Lower leg skin (tissue), 4 donors: ENCODE data around the gene BAIAP2L2. TPM values are rescaled to one million over a fixed set of nuclear protein-coding genes. Genes with fewer than 3 reads are reported as not detected.
A peak's percentile ranks its signal among the peaks of the same experiment; 100 is the strongest.

Source experiments
- DNase-seq, 2 donors: peaks; one replicate each; pipeline ENCODE4 v3.0.0-alpha.2; 2019; ENCODE audit warnings: low spot score in 2 of 2
- H3K4me3 ChIP-seq: fragments of 200-600 bp; sonication (generic); 2 replicates; pipeline ENCODE4 v1.5.1; 2017; ENCODE audit warnings: mild to moderate bottlenecking, low read depth; ENCODE audit not compliant: poor library complexity, severe bottlenecking
- POLR2A ChIP-seq, 2 donors: fragments of 450-650 bp; IDR thresholded peaks; one replicate each; pipeline ENCODE4 v1.6.1; 2016 to 2017; ENCODE audit warnings: antibody characterized with exemption in 2 of 2, mild to moderate bottlenecking in 1 of 2, moderate library complexity in 1 of 2
- WGBS, 2 donors: methylation state at CpG; one replicate each; pipeline ENCODE4 v1.1.5; 2018; 5-methylcytosine and 5-hydroxymethylcytosine counted together
- intact Hi-C: fragments of 100-400 bp; cut with DNase I; formaldehyde crosslinking; loops from one replicate; pipeline ENCODE4 v1.15.0; 2023; ENCODE audit warnings: low total_unique reads
- total RNA-seq, 4 donors: library from RNA; depleted of rRNA; stranded (reverse); fragments of >200 nt; gene quantifications; one replicate each; pipeline ENCODE4 v1.1.0, GENCODE V29; 2016
- TF ChIP-seq, protein P1 (sequence below), 3 donors: fragments of 450-650 bp; IDR thresholded peaks; one replicate each; pipeline ENCODE4 v1.5.1; 2016; ENCODE audit warnings: antibody characterized with exemption in 3 of 3, mild to moderate bottlenecking in 3 of 3, moderate library complexity in 2 of 3

Gene BAIAP2L2
- total RNA-seq, 4 donors from 2014 or later, result 1.3 to 2.3 (median 2.1) TPM

- TF ChIP-seq, protein P1, sequence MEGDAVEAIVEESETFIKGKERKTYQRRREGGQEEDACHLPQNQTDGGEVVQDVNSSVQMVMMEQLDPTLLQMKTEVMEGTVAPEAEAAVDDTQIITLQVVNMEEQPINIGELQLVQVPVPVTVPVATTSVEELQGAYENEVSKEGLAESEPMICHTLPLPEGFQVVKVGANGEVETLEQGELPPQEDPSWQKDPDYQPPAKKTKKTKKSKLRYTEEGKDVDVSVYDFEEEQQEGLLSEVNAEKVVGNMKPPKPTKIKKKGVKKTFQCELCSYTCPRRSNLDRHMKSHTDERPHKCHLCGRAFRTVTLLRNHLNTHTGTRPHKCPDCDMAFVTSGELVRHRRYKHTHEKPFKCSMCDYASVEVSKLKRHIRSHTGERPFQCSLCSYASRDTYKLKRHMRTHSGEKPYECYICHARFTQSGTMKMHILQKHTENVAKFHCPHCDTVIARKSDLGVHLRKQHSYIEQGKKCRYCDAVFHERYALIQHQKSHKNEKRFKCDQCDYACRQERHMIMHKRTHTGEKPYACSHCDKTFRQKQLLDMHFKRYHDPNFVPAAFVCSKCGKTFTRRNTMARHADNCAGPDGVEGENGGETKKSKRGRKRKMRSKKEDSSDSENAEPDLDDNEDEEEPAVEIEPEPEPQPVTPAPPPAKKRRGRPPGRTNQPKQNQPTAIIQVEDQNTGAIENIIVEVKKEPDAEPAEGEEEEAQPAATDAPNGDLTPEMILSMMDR (IDR thresholded peaks at IDR 0.05), result no peak
- no peak for TF ChIP-seq POLR2A (IDR thresholded peaks at IDR 0.05)
- intact Hi-C loops, result no loop called here
- no peak overlapping the region for H3K4me3 ChIP-seq
- 83 to 84% methylated on average over 24 of the region's 24 CpGs for WGBS, 2 donors
- DNase-seq, result no peak
Measured at GRCh38 chr22:38082986-38083710, 27.3 kb downstream of the BAIAP2L2 start.

DNA sequence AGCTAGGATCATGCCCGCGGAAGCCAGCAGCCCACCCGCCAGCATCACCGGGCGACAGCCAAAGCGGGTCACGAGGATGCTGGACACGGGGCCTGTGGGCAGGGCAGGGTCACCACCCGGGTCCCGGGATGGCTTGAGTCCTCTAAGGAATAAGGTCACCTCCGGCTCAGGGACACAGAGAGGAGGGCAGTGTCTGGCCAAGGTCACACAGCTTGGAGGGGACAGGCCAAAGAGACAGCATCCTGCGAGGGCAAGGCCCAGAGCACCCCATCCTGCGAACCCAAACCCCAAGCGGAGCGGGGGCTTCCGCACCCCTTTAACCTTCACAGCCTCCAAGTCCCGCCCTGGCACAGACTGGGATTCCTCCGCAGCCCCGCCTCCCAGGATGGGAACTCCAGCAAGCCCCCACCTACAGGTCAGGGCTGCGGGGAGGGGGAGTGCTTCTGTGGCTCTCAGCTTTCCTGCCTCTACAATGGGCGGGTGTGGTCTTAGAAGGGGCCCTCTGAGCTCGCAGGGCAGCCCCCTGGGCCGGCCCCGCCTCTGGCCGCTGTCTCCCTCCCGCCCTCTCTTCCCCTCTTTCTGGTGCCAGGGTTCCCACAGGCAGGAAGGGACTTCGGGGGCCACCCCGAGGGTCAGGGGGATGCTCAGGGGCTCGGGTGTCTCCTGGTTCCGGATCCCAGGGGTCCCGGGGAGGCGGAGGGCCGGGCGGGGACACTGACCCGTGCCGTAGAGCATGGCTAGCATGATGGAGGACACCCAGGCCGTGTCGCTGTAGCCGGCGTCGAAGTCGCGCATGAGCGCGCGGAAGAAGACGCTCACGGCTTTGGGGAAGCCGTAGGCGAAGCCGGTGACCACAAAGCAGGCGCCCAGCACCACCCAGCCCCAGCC is 28.3 kb downstream of the BAIAP2L2 start:
- intact Hi-C loops, result no loop called here
- TF ChIP-seq, protein P1 (IDR thresholded peaks at IDR 0.05), result no peak
- no peak for TF ChIP-seq POLR2A (IDR thresholded peaks at IDR 0.05)
- no peak overlapping the region for H3K4me3 ChIP-seq
- no peak for DNase-seq
- 24 to 39% methylated on average over 24 to 52 of the region's 52 CpGs for WGBS, 2 donors

GRCh38 chr22:38081636-38081940 is 28.9 kb downstream of the BAIAP2L2 start:
- peak overlapping the region; percentile 6 for H3K4me3 ChIP-seq
- no peak for DNase-seq
- 0 to 12% methylated on average over 5 to 6 of the region's 17 CpGs for WGBS, 2 donors
- intact Hi-C loops, result no loop called here
- TF ChIP-seq POLR2A (IDR thresholded peaks at IDR 0.05), result no peak
- TF ChIP-seq, protein P1 (IDR thresholded peaks at IDR 0.05), result no peak

DNA sequence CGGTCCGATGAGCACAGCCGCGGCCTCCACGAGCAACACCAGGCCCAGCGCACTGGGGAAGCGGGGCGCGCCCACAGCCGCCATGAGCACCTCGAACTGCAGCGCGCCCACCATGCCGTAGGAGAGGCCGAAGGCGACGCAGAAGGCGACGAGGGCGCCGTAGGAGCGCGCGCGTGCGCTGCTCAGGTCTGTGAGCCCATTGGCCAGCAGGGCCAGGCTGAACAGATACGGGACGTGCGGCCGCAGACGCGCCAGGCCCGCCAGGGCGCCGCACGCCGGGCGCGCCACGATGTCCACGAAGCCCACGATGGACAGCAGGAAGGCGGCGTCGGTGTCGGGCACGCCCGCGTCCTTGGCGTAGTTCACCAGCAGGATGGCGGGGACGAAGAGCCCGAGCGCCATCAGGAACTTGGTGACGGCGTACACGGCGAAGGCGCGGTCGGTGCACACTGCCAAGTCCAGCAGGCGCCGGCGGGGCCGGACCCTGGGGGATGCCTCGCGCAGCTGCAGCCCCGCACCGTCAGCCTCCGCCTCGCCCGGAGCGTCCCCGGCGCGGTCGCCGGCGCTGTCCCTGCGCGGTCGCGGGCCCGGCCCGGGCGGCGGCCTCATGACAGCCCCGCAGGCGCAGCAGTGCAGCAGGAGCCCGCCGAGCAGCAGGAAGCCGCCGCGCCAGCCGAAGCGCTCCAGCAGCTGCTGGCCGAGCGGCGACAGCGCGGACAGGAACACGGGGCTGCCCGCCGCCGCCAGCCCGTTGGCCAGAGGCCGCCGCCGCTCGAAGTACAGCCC is 29.4 kb downstream of the BAIAP2L2 start:
- WGBS, 2 donors, result 0 to 4% methylated on average over 6 to 60 of the region's 110 CpGs
- H3K4me3 ChIP-seq, result peak overlapping the region; percentile 6
- intact Hi-C loops, result no loop called here
- no peak for TF ChIP-seq POLR2A (IDR thresholded peaks at IDR 0.05)
- TF ChIP-seq, protein P1 (IDR thresholded peaks at IDR 0.05), result no peak
- DNase-seq, result no peak

- DNase-seq, result no peak
- H3K4me3 ChIP-seq, result no peak overlapping the region
- intact Hi-C loops, result no loop called here
- WGBS, 2 donors, result 67 to 79% methylated on average over 8 of the region's 11 CpGs
- TF ChIP-seq, protein P1 (IDR thresholded peaks at IDR 0.05), result no peak
- no peak for TF ChIP-seq POLR2A (IDR thresholded peaks at IDR 0.05)
Measured at GRCh38 chr22:38080474-38080849, 30.0 kb downstream of the BAIAP2L2 start.
